Mesodermal cell (in vitro differentiated cells): Measurements from ENCODE around the gene DPH1. TPM values are rescaled to one million over a fixed set of nuclear protein-coding genes. Genes with fewer than 3 reads are reported as not detected.
"Not testable (repeated sequence)": the region's sequence is repeated elsewhere in the genome, so short reads cannot be mapped to it uniquely, and the experiment has no call there.

Source experiments
- H3K27ac ChIP-seq: 2 replicates; pipeline ENCODE4 v1.7.0; 2013; ENCODE audit warnings: mild to moderate bottlenecking, low read depth, low read length, moderate library complexity; ENCODE audit not compliant: severe bottlenecking
- H3K36me3 ChIP-seq: 2 replicates; pipeline ENCODE4 v1.7.1; 2013; ENCODE audit warnings: mild to moderate bottlenecking, low read length, moderate library complexity; ENCODE audit not compliant: control insufficient read depth, insufficient read depth
- H3K4me1 ChIP-seq: one replicate; pipeline ENCODE4 v1.7.1; 2013; ENCODE audit warnings: mild to moderate bottlenecking, low read length; ENCODE audit not compliant: insufficient read depth, control insufficient read depth, poor library complexity, severe bottlenecking
- H3K4me3 ChIP-seq: 2 replicates; pipeline ENCODE4 v1.7.0; 2013; ENCODE audit warnings: low read length, control low read depth, mild to moderate bottlenecking; ENCODE audit not compliant: insufficient read depth, poor library complexity, severe bottlenecking; ENCODE audit errors: extremely low read depth
- H3K9me3 ChIP-seq: 2 replicates; pipeline ENCODE4 v1.7.1; 2013; ENCODE audit warnings: mild to moderate bottlenecking, low read length, moderate library complexity; ENCODE audit not compliant: control insufficient read depth
- WGBS, 2 experiments: methylation state at CpG; one replicate each; pipeline ENCODE4 v1.1.5; 2013; ENCODE audit warnings: missing lambda C conversion rate in 2 of 2; ENCODE audit not compliant: insufficient coverage in 2 of 2; 5-methylcytosine and 5-hydroxymethylcytosine counted together
- polyA plus RNA-seq, 2 experiments: library from polyadenylated mRNA; stranded (reverse); fragments of 50-300 nt; gene quantifications; one replicate each; pipeline ENCODE4 v1.2.3, GENCODE V29; 2013

DPH1 gene
- polyA plus RNA-seq (2013, experiment 1 of 2): 23.9 TPM
- 26.9 TPM for polyA plus RNA-seq (2013, experiment 2 of 2)

GRCh38 chr17:2029911-2030778 is at the start of gene DPH1:
Gene DPH1 (plus strand): TSS chr17:2030153. CDS start chr17:2030170, 17 bp downstream.
- Histone ChIP-seq H3K4me1 (peaks cover 7% of the 10 kb centered on the region), H3K27ac (peak within 1 kb of the TSS; percentile 59), H3K4me3 (peak within 1 kb of the TSS; percentile 100), H3K36me3 (peaks cover 8% of the 10 kb centered on the region), H3K9me3 (no peaks in the 10 kb centered on the region)
- WGBS, 2 experiments: 1 to 3% methylated on average over 47 to 54 of the region's 59 CpGs

GRCh38 chr17:1980665-1981250 is 49.2 kb upstream of the DPH1 start:
- no peaks in the 10 kb centered on the region for H3K36me3 ChIP-seq
- no peaks in the 10 kb centered on the region for H3K9me3 ChIP-seq
- H3K4me3 ChIP-seq: no peak overlapping the region
- 84 to 89% methylated on average over 3 to 5 of the region's 8 CpGs for WGBS, 2 experiments
- no peak overlapping the region for H3K27ac ChIP-seq
- H3K4me1 ChIP-seq: no peaks in the 10 kb centered on the region

GRCh38 chr17:1982793-1983366 is 47.1 kb upstream of the DPH1 start:
- H3K4me3 ChIP-seq, H3K36me3 ChIP-seq, H3K27ac ChIP-seq, H3K4me1 ChIP-seq, H3K9me3 ChIP-seq: not testable (repeated sequence)
- WGBS, 2 experiments: 85% methylated on average over 9 to 10 of the region's 13 CpGs

- 85 to 91% methylated on average over 1 to 4 of the region's 4 CpGs for WGBS, 2 experiments
- H3K36me3 ChIP-seq: no peaks in the 10 kb centered on the region
- H3K9me3 ChIP-seq: no peaks in the 10 kb centered on the region
- H3K27ac ChIP-seq: no peak overlapping the region
- H3K4me3 ChIP-seq: no peak overlapping the region
- peaks cover 10% of the 10 kb centered on the region for H3K4me1 ChIP-seq
Observed at GRCh38 chr17:1985093-1985492, 44.9 kb upstream of the DPH1 start.

- no peaks in the 10 kb centered on the region for H3K9me3 ChIP-seq
- H3K27ac ChIP-seq: no peak overlapping the region
- no peak overlapping the region for H3K4me3 ChIP-seq
- no peaks in the 10 kb centered on the region for H3K36me3 ChIP-seq
- 40 to 92% methylated on average over 2 to 4 of the region's 4 CpGs for WGBS, 2 experiments
- peaks cover 10% of the 10 kb centered on the region for H3K4me1 ChIP-seq
Observed at GRCh38 chr17:1985686-1986085, 44.3 kb upstream of the DPH1 start.

GRCh38 chr17:1986783-1987451 is 43.0 kb upstream of the DPH1 start:
- H3K4me3 ChIP-seq: no peak overlapping the region
- WGBS, 2 experiments: 91 to 92% methylated on average over 16 to 18 of the region's 18 CpGs
- H3K27ac ChIP-seq: no peak overlapping the region
- no peaks in the 10 kb centered on the region for H3K36me3 ChIP-seq
- H3K4me1 ChIP-seq: peaks cover 10% of the 10 kb centered on the region
- H3K9me3 ChIP-seq: no peaks in the 10 kb centered on the region

- Histone ChIP-seq H3K27ac (no peak overlapping the region), H3K9me3 (no peaks in the 10 kb centered on the region), H3K4me1 (peaks cover 10% of the 10 kb centered on the region), H3K36me3 (no peaks in the 10 kb centered on the region), H3K4me3 (no peak overlapping the region)
- 93 to 96% methylated on average over 7 of the region's 10 CpGs for WGBS, 2 experiments
Observed at GRCh38 chr17:1989135-1989534, 40.8 kb upstream of the DPH1 start.

- Histone ChIP-seq H3K4me3 (no peak overlapping the region), H3K27ac (no peak overlapping the region), H3K4me1 (peaks cover 27% of the 10 kb centered on the region), H3K9me3 (no peaks in the 10 kb centered on the region), H3K36me3 (no peaks in the 10 kb centered on the region)
- 83 to 86% methylated on average over 10 of the region's 10 CpGs for WGBS, 2 experiments
Observed at GRCh38 chr17:1992541-1992940, 37.4 kb upstream of the DPH1 start.

GRCh38 chr17:1994707-1995106 is 35.2 kb upstream of the DPH1 start:
- no peaks in the 10 kb centered on the region for H3K36me3 ChIP-seq
- H3K4me3 ChIP-seq: no peak overlapping the region
- H3K9me3 ChIP-seq: no peaks in the 10 kb centered on the region
- peaks cover 21% of the 10 kb centered on the region for H3K4me1 ChIP-seq
- no peak overlapping the region for H3K27ac ChIP-seq
- 100% methylated on average over 2 to 3 of the region's 4 CpGs for WGBS, 2 experiments

GRCh38 chr17:1995321-1995892 is 34.5 kb upstream of the DPH1 start:
- H3K9me3 ChIP-seq: no peaks in the 10 kb centered on the region
- WGBS, 2 experiments: 89 to 95% methylated on average over 11 to 13 of the region's 16 CpGs
- H3K4me3 ChIP-seq: no peak overlapping the region
- no peaks in the 10 kb centered on the region for H3K36me3 ChIP-seq
- H3K4me1 ChIP-seq: peaks cover 23% of the 10 kb centered on the region
- no peak overlapping the region for H3K27ac ChIP-seq
